Epidermal melanocyte (primary cell): ENCODE measurements around the gene CCDC24.

ENCODE experiments used
- DNase-seq: peaks from one replicate; pipeline ENCODE4 v3.0.0; 2011; ENCODE audit warnings: low spot score; ENCODE audit not compliant: insufficient read length

The CCDC24 gene

GRCh38 chr1:43997295-43997999 is 6.0 kb downstream of the CCDC24 start:
- DNase-seq, result no peak

- no peak for DNase-seq
Measured at GRCh38 chr1:43998000-43998378, 6.6 kb downstream of the CCDC24 start.

GRCh38 chr1:43999455-43999854 is 8.1 kb downstream of the CCDC24 start:
- no peak for DNase-seq

GRCh38 chr1:44000122-44000665 is 8.8 kb downstream of the CCDC24 start:
- no peak for DNase-seq

- no peak for DNase-seq
Measured at GRCh38 chr1:44002165-44002564, 10.8 kb downstream of the CCDC24 start.

GRCh38 chr1:44002606-44003157 is 11.3 kb downstream of the CCDC24 start:
- no peak for DNase-seq

- no peak for DNase-seq
Measured at GRCh38 chr1:44008259-44008658, 16.9 kb downstream of the CCDC24 start.

- DNase-seq, result no peak
Measured at GRCh38 chr1:44010935-44011471, 19.6 kb downstream of the CCDC24 start.

- no peak for DNase-seq
Measured at GRCh38 chr1:44012404-44012803, 21.0 kb downstream of the CCDC24 start.

GRCh38 chr1:44012941-44013609 is 21.7 kb downstream of the CCDC24 start:
- DNase-seq, result no peak

GRCh38 chr1:44013949-44014348 is 22.6 kb downstream of the CCDC24 start:
- DNase-seq, result no peak

GRCh38 chr1:44014365-44015104 is 23.1 kb downstream of the CCDC24 start:
- DNase-seq, result peak; percentile 9

GRCh38 chr1:44015206-44015605 is 23.8 kb downstream of the CCDC24 start:
- peak; percentile 7 for DNase-seq

GRCh38 chr1:44016041-44016889 is 24.9 kb downstream of the CCDC24 start:
- DNase-seq, result no peak

GRCh38 chr1:44016890-44017400 is 25.5 kb downstream of the CCDC24 start:
- peak; percentile 0 for DNase-seq

GRCh38 chr1:44019466-44019948 is 28.1 kb downstream of the CCDC24 start:
- peak; percentile 7 for DNase-seq

- DNase-seq, result no peak
Measured at GRCh38 chr1:44020464-44020863, 29.1 kb downstream of the CCDC24 start.

GRCh38 chr1:44021156-44021555 is 29.8 kb downstream of the CCDC24 start:
- no peak for DNase-seq

GRCh38 chr1:44021581-44022321 is 30.4 kb downstream of the CCDC24 start:
- peak; percentile 1 for DNase-seq
